Fibroblast of the aortic adventitia (primary cell): Measurements from ENCODE around the gene PHACTR2. TPM values are rescaled to one million over a fixed set of nuclear protein-coding genes. Genes with fewer than 3 reads are reported as not detected.

ENCODE experiments used
- DNase-seq: peaks from one replicate; pipeline ENCODE4 v3.0.0-alpha.2; 2010; ENCODE audit warnings: low read depth
- H3K4me3 ChIP-seq: 2 replicates; pipeline ENCODE4 v1.5.1; 2011; ENCODE audit warnings: low read depth, mild to moderate bottlenecking, control low read depth, low read length, moderate library complexity
- total RNA-seq: library from RNA; depleted of rRNA; stranded (reverse); fragments of >200 nt; gene quantifications from 2 replicates; pipeline ENCODE4 v1.2.3, GENCODE V29; 2012; ENCODE audit warnings: low replicate concordance
- TF ChIP-seq, protein P1 (sequence below): IDR thresholded peaks from 2 replicates; pipeline ENCODE4 v1.5.1; 2011; ENCODE audit warnings: mild to moderate bottlenecking, low read length, control low read depth, inconsistent platforms; ENCODE audit not compliant: insufficient read depth

Gene PHACTR2
- total RNA-seq, 1 donor: 74.7 TPM

DNA sequence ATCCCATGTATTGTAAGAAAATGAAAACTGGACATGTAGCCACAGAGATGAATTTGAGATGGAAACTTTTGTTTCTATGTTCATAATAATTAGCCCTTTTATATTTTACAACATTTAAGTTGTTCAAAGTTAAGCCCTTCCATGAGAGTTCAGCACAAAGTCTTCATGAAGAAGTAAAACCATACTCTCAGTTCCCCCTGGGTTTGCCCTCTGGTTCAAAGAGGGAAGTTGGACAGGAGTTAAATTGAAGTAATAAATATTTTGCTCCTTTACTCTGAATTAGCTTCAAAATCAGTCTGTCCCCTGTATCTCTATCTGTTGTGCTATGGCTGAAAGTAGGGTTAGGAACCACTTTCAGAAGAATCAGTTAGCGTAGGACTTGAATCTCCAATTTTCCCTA is 31.1 kb downstream of the PHACTR2 start:
- no peak for DNase-seq
- H3K4me3 ChIP-seq: no peak overlapping the region
- TF ChIP-seq, protein P1, sequence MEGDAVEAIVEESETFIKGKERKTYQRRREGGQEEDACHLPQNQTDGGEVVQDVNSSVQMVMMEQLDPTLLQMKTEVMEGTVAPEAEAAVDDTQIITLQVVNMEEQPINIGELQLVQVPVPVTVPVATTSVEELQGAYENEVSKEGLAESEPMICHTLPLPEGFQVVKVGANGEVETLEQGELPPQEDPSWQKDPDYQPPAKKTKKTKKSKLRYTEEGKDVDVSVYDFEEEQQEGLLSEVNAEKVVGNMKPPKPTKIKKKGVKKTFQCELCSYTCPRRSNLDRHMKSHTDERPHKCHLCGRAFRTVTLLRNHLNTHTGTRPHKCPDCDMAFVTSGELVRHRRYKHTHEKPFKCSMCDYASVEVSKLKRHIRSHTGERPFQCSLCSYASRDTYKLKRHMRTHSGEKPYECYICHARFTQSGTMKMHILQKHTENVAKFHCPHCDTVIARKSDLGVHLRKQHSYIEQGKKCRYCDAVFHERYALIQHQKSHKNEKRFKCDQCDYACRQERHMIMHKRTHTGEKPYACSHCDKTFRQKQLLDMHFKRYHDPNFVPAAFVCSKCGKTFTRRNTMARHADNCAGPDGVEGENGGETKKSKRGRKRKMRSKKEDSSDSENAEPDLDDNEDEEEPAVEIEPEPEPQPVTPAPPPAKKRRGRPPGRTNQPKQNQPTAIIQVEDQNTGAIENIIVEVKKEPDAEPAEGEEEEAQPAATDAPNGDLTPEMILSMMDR: no peak

DNA sequence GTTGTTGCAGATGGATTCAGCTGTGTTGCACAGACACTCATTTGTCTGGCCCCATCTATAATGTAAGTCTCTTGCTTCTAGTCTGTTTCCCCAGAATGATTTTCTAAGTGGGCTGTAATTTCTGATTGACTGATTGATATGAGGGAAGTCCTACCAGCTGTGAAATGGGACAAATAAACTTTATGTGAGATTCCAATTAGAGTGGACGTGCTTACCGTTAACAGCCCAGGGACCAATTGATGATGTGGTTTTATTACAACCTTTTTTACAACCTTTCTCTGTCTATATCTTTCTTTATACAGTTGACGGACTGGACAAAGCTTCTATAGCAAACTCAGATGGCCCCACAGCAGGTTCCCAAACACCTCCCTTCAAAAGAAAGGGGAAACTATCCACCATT is 33.9 kb downstream of the PHACTR2 start:
- TF ChIP-seq, protein P1: no peak

DNA sequence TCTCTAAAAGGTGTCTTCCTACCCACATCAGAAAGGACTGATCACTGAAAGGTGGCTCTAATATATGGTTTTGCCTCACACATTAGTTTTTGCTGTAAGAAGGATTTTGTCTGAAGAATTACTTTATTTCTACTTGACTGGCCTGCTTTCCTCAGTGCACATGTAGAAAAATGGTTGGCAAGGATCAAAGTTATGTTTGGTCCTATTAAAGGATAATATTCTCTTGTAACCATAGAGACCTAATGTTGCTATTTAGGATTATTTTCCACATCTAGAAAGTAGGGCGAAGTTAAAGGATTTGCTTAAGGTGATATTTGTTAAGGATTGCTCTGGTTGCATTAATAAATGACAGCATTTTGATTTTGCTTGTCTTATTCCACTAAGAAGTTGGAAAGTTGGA is 40.7 kb downstream of the PHACTR2 start:
- DNase-seq: no peak
- TF ChIP-seq, protein P1: no peak
- H3K4me3 ChIP-seq: no peak overlapping the region

More for the DNA sequence above, 33.9 kb downstream of the PHACTR2 start:
- DNase-seq: no peak
- no peak overlapping the region for H3K4me3 ChIP-seq

DNA sequence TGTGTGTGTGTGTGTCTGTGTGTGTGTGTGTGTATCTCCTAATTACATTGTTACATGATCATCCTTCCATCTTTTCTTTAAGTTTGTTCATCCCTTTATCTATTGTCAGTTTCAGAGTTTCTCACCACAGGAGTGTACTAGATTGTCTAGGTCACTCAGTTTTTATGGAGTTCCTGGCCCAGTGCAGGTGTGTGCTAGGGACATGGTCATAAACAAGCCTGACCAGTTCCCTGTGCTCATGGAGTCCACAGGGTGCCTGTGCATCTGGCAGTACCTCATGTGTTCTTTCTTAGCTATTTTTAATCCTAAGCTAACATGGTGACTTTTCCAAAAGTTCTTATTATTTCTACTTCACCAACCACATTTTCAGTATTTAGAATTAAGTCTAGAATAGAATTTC is 43.9 kb downstream of the PHACTR2 start:
- no peak for DNase-seq
- H3K4me3 ChIP-seq: no peak overlapping the region
- TF ChIP-seq, protein P1: no peak

DNA sequence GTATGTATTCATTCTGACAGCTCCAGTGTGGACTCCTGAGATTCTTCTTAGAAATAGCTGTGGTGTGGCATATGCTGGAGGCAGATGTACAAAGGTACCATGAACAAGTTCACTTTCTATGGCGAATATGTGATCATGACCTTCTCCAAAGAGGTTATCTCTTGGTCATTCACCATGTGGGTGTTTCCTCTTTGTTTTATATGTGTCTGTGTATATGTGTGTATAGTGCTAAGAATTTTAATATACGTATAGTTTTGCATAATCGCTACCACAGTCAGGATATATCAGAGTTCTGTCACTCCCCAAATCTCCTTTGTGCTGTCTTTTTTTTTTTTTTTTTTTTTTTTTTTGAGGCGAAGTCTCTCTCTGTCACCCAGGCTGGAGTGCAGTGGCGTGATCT is 47.1 kb downstream of the PHACTR2 start:
- H3K4me3 ChIP-seq: no peak overlapping the region
- no peak for DNase-seq
- TF ChIP-seq, protein P1: no peak

DNA sequence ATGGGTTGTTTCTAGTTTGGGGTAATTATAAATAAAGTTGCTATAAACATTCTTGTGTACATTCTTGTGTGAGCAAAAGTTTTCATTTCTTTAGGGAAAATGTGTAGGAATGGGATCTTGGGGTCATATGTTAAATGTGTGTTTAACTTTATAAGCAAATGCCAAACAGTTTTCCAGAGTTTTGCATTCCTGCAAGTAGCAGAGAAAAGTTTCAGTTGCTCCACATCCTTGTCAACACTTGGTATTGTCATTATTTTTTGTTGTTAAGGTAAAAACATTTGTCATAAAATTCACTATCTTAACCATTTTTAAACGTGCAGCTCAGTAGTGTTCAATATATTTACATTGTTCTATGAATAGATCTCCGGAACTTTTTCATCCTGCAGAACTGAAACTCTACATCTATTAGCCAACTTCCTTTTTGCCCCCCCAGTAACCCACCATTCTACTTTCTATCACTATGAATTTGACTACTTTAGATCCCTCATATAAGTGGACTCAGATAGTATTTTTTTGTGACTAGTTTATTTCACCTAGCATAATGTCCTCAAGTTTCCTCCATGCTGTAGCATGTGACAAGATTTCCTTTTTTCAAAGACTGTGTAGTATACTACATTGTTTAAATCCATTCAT is 48.4 kb downstream of the PHACTR2 start:
- TF ChIP-seq, protein P1: no peak
- DNase-seq: no peak
- no peak overlapping the region for H3K4me3 ChIP-seq

DNA sequence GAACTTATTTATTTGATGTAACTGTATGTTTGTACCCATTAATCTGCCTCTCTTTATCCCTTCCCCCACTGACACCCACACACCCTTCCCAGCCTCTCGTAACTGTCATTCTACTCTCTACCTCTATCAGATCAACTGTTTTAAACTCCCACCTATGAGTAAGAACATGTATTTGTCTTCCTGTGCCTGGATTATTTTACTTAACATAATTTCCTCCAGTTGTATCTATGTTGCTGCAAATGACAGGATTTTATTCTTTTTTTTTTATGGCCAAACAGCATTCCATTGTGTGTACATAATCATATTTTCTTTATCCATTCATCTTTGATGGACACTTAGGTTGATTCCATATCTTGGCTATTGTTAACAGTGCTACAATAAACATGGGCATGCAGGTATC is 49.3 kb downstream of the PHACTR2 start:
- DNase-seq: no peak
- TF ChIP-seq, protein P1: no peak
- no peak overlapping the region for H3K4me3 ChIP-seq
